GM12878 (cell line): ENCODE results near the gene PKLR. TPM values are rescaled to one million over a fixed set of nuclear protein-coding genes. Genes with fewer than 3 reads are reported as not detected.
A peak's percentile ranks its signal among the peaks of the same experiment; 100 is the strongest.

ENCODE experiments used
- KDM1A ChIP-seq: fragments of 200-600 bp; sonication (generic); IDR thresholded peaks from 2 replicates; pipeline ENCODE4 v1.6.1; 2016; ENCODE audit warnings: borderline replicate concordance
- KLF5 ChIP-seq: fragments of 450-650 bp; IDR thresholded peaks from 2 replicates; pipeline ENCODE4 v1.6.1; 2014; ENCODE audit warnings: mild to moderate bottlenecking; ENCODE audit not compliant: partially characterized antibody
- MTA2 ChIP-seq: fragments of 450-650 bp; IDR thresholded peaks from 2 replicates; pipeline ENCODE4 v1.6.1; 2016; ENCODE audit warnings: low read depth, mild to moderate bottlenecking, moderate library complexity
- MTA3 ChIP-seq: IDR thresholded peaks from 2 replicates; pipeline ENCODE4 v1.6.1; 2012; ENCODE audit warnings: low read length, inconsistent platforms, borderline replicate concordance
- MYC ChIP-seq: IDR thresholded peaks from 2 replicates; pipeline ENCODE4 v1.6.1; 2011; ENCODE audit warnings: mild to moderate bottlenecking, low read length, moderate library complexity, inconsistent platforms; ENCODE audit not compliant: insufficient read depth, insufficient replicate concordance, insufficient read length, severe bottlenecking
- NFXL1 ChIP-seq: fragments of 450-650 bp; IDR thresholded peaks from 2 replicates; pipeline ENCODE4 v1.6.1; 2017; ENCODE audit warnings: antibody characterized with exemption, mild to moderate bottlenecking, borderline replicate concordance
- NFYA ChIP-seq: IDR thresholded peaks from 2 replicates; pipeline ENCODE4 v1.6.1; 2011; ENCODE audit warnings: low read depth, mild to moderate bottlenecking, low read length, improper control_type of control experiment, borderline replicate concordance
- PML ChIP-seq: IDR thresholded peaks from 2 replicates; pipeline ENCODE4 v1.6.1; 2012; ENCODE audit warnings: low read length, inconsistent platforms
- RAD21 ChIP-seq: IDR thresholded peaks from 2 replicates; pipeline ENCODE4 v1.6.1; 2011; ENCODE audit warnings: mild to moderate bottlenecking, low read depth, low read length, moderate library complexity; ENCODE audit not compliant: insufficient read depth
- RAD51 ChIP-seq: fragments of 450-650 bp; IDR thresholded peaks from 2 replicates; pipeline ENCODE4 v1.6.1; 2016; ENCODE audit warnings: moderate library complexity, mild to moderate bottlenecking, inconsistent platforms
- RB1 ChIP-seq: fragments of 450-650 bp; formaldehyde crosslinking; IDR thresholded peaks from 2 replicates; pipeline ENCODE4 v1.6.1; 2017; ENCODE audit warnings: mild to moderate bottlenecking, borderline replicate concordance
- TAF1 ChIP-seq: IDR thresholded peaks from 2 replicates; pipeline ENCODE4 v1.6.1; 2011; ENCODE audit warnings: mild to moderate bottlenecking, low read depth, low read length, borderline replicate concordance
- ZNF24 ChIP-seq: fragments of 450-650 bp; IDR thresholded peaks from 2 replicates; pipeline ENCODE4 v1.6.1; 2017; ENCODE audit warnings: antibody characterized with exemption, mild to moderate bottlenecking
- ZSCAN29 ChIP-seq: fragments of 450-650 bp; IDR thresholded peaks from 2 replicates; pipeline ENCODE4 v1.6.1; 2017; ENCODE audit warnings: mild to moderate bottlenecking, moderate library complexity
- polyA plus RNA-seq, 11 experiments: library from polyadenylated mRNA; depleted of rRNA in 4 of 11; unstranded in 6 of 11; stranded (reverse) in 5 of 11; fragments of >200 nt; fragmentation: Nextera tagmentation in 4 of 11; fragmentation: Illumina TruSeq in 1 of 11; extraction: Ambion mirVana in 4 of 11; extraction: Trizol in 1 of 11; gene quantifications; 1 replicate in 1 of 11; 2 replicates in 10 of 11; pipeline versions ENCODE4 v1.2.1 to v1.2.3, GENCODE V29; 2011 to 2016; ENCODE audit warnings: inconsistent platforms in 2 of 11, missing spikeins in 2 of 11, low read depth in 1 of 11
- total RNA-seq, 4 experiments: library from RNA; depleted of rRNA in 3 of 4; stranded (reverse); fragments of >200 nt in 3 of 4; fragmentation: Illumina TruSeq in 1 of 4; extraction: Trizol in 1 of 4; gene quantifications; 2 replicates each; pipeline versions ENCODE4 v1.2.1 to v1.2.3, GENCODE V29; 2013 to 2021
- TF ChIP-seq, protein P1 (sequence below): fragments of 450-650 bp; IDR thresholded peaks from 2 replicates; pipeline ENCODE4 v1.6.1; 2017; ENCODE audit warnings: mild to moderate bottlenecking
- TF ChIP-seq, protein P2 (sequence below): fragments of 450-650 bp; IDR thresholded peaks from 2 replicates; pipeline ENCODE4 v1.6.1; 2014; ENCODE audit warnings: mild to moderate bottlenecking
- TF ChIP-seq, protein P3 (sequence below): IDR thresholded peaks from 2 replicates; pipeline ENCODE4 v1.6.1; 2012; ENCODE audit warnings: improper control_type of control experiment, low read depth, low read length; ENCODE audit not compliant: insufficient replicate concordance
- TF ChIP-seq, protein P4 (sequence below): IDR thresholded peaks from 2 replicates; pipeline ENCODE4 v1.6.1; 2011; ENCODE audit warnings: low read depth, low read length, improper control_type of control experiment, borderline replicate concordance
- TF ChIP-seq, protein P5 (sequence below): IDR thresholded peaks from 2 replicates; pipeline ENCODE4 v1.6.1; 2012; ENCODE audit warnings: low read depth, low read length, improper control_type of control experiment

PKLR gene
- total and polyA plus RNA-seq, 10 of the 15 experiments (the other 5 are each of a cell fraction or from before 2014, with no cell fraction given): 0.04 to 0.15 (median 0.08) TPM; not detected in 7

DNA sequence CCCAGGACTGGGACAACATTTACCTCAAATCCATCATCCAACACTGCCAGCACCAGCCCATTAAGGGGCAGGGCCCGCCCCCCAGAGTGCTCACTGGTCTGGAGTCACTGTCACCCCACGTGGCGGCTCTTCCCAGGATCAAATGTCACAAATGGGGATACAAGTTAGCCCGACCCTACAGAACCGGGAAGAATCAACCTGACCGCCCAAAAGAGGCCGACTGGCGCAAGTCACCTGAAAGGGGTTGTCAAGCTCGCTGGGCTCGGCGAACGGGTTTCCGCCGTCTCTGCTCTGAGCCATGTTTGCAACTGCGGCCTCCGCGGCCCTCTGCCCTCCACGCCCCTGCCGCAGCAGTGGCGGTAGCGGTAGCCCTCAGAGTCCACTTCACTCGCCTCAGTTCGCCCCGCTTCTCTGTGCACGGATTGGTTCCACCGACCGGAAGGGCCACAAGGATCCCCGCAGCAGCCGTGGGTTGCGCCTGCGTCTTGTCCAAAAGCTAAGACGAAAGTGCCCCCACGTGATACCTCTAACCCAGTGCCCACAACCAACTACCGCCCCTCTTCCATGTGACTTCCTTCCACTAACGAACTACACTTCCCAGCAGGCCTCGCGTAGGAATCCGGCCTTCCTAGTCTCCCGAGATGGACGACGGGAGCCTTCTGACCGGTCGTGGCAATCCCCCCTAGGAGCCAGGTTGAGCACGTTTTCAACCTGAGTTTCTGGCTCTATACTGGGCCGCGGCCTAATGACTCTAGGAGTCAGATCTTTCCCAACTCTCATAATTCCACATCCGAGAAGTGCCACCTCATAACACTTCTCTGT is 39.2 kb downstream of the PKLR start, which contains the start of gene SCAMP3 (continued):
- TF ChIP-seq, protein P1, sequence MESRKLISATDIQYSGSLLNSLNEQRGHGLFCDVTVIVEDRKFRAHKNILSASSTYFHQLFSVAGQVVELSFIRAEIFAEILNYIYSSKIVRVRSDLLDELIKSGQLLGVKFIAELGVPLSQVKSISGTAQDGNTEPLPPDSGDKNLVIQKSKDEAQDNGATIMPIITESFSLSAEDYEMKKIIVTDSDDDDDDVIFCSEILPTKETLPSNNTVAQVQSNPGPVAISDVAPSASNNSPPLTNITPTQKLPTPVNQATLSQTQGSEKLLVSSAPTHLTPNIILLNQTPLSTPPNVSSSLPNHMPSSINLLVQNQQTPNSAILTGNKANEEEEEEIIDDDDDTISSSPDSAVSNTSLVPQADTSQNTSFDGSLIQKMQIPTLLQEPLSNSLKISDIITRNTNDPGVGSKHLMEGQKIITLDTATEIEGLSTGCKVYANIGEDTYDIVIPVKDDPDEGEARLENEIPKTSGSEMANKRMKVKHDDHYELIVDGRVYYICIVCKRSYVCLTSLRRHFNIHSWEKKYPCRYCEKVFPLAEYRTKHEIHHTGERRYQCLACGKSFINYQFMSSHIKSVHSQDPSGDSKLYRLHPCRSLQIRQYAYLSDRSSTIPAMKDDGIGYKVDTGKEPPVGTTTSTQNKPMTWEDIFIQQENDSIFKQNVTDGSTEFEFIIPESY: no peak
- TF ChIP-seq RAD51 (peak; percentile 99), KLF5 (peak; percentile 25), RAD21 (no peak), MTA3 (peak; percentile 96), RB1 (peak; percentile 19; the same call in 1 of the 2 replicates), MTA2 (peak; percentile 28; the same call in 1 of the 2 replicates), MYC (peak; percentile 40), ZNF24 (no peak; the same call in 1 of the 2 replicates), ZSCAN29 (no peak), TAF1 (peak; percentile 52; the same call in 1 of the 2 replicates), NFXL1 (no peak), PML (peak; percentile 94), KDM1A (no peak), NFYA (no peak)
- TF ChIP-seq, protein P2, sequence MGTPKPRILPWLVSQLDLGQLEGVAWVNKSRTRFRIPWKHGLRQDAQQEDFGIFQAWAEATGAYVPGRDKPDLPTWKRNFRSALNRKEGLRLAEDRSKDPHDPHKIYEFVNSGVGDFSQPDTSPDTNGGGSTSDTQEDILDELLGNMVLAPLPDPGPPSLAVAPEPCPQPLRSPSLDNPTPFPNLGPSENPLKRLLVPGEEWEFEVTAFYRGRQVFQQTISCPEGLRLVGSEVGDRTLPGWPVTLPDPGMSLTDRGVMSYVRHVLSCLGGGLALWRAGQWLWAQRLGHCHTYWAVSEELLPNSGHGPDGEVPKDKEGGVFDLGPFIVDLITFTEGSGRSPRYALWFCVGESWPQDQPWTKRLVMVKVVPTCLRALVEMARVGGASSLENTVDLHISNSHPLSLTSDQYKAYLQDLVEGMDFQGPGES: peak; percentile 42; the same call in 1 of the 2 replicates
- TF ChIP-seq, protein P3, sequence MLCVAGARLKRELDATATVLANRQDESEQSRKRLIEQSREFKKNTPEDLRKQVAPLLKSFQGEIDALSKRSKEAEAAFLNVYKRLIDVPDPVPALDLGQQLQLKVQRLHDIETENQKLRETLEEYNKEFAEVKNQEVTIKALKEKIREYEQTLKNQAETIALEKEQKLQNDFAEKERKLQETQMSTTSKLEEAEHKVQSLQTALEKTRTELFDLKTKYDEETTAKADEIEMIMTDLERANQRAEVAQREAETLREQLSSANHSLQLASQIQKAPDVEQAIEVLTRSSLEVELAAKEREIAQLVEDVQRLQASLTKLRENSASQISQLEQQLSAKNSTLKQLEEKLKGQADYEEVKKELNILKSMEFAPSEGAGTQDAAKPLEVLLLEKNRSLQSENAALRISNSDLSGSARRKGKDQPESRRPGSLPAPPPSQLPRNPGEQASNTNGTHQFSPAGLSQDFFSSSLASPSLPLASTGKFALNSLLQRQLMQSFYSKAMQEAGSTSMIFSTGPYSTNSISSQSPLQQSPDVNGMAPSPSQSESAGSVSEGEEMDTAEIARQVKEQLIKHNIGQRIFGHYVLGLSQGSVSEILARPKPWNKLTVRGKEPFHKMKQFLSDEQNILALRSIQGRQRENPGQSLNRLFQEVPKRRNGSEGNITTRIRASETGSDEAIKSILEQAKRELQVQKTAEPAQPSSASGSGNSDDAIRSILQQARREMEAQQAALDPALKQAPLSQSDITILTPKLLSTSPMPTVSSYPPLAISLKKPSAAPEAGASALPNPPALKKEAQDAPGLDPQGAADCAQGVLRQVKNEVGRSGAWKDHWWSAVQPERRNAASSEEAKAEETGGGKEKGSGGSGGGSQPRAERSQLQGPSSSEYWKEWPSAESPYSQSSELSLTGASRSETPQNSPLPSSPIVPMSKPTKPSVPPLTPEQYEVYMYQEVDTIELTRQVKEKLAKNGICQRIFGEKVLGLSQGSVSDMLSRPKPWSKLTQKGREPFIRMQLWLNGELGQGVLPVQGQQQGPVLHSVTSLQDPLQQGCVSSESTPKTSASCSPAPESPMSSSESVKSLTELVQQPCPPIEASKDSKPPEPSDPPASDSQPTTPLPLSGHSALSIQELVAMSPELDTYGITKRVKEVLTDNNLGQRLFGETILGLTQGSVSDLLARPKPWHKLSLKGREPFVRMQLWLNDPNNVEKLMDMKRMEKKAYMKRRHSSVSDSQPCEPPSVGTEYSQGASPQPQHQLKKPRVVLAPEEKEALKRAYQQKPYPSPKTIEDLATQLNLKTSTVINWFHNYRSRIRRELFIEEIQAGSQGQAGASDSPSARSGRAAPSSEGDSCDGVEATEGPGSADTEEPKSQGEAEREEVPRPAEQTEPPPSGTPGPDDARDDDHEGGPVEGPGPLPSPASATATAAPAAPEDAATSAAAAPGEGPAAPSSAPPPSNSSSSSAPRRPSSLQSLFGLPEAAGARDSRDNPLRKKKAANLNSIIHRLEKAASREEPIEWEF: no peak
- TF ChIP-seq, protein P4, sequence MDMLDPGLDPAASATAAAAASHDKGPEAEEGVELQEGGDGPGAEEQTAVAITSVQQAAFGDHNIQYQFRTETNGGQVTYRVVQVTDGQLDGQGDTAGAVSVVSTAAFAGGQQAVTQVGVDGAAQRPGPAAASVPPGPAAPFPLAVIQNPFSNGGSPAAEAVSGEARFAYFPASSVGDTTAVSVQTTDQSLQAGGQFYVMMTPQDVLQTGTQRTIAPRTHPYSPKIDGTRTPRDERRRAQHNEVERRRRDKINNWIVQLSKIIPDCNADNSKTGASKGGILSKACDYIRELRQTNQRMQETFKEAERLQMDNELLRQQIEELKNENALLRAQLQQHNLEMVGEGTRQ: peak; percentile 98
- TF ChIP-seq, protein P5, sequence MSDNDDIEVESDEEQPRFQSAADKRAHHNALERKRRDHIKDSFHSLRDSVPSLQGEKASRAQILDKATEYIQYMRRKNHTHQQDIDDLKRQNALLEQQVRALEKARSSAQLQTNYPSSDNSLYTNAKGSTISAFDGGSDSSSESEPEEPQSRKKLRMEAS: peak; percentile 97
